GM21360 (cell line): Measurements from ENCODE around the gene ARR3.
"Not testable (repeated sequence)": the region's sequence is repeated elsewhere in the genome, so short reads cannot be mapped to it uniquely, and the experiment has no call there.

ENCODE experiments used
- ATAC-seq: cut with Tn5 transposase; IDR thresholded peaks from one replicate; pipeline ENCODE4 v1.9.1; 2021; ENCODE audit warnings: mild to moderate bottlenecking, moderate library complexity; ENCODE audit not compliant: unreplicated experiment

Gene ARR3

GRCh38 chrX:70268034-70268433, at the start of gene ARR3:
ARR3 (plus strand) TSS chrX:70268334; CDS start chrX:70269386, 1,052 bp downstream.
- no peak for ATAC-seq

DNA sequence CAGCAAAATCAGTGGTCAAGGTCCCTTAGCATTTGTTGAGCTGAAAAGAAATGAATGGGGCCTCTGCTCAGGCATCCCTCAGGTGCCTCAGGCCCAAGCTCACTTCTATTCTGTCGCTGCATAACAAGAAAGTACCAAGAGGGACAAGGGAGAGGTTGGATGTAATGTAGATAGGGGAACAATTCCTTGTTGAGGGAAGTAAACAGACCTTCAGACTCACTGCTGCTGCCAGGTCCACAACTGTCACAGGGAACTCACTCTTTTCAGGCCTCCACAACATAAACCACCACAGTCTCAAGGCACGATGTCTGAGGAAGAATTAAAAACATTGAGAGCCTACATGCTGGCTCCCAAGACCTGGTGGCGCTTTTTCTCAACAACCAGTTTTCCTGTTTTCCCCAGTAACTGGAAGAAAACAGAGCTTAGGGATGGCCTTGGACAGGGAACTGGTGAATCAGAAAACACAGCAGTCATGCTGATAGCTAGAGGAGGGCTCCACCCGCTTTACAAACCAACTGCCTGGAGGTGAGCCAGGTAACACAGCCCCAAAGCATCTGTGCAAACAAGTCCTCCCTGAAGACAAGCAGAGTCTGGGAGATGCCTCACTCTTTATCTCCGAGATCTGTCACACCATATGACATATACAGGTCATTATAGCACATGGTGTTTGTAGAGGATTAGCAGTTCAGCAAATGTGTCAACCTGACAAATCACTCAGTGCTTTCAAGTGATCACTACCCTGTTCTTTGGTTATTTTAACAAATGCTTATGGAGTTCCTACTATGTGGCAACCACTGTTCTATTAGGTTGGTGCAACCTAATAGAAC, 48.0 kb upstream of the ARR3 start:
- no peak for ATAC-seq

DNA sequence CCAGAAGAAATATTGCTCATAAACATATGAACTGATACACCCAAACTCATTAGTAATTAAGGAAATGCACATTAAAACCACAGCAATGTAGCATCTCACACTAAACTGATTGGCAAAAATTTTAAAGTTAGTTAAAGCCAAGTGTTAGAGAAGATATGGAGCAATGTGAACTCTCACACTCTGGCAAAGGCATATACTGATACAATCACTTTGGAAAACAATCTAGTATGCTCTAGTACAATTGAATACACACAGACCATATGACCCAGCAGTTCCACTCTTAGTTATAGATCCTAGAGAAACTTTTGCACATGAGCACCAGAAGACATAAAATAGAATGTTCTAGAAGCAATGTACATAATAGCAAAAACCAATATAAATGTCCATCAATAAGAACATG, 42.1 kb upstream of the ARR3 start:
- no peak for ATAC-seq

DNA sequence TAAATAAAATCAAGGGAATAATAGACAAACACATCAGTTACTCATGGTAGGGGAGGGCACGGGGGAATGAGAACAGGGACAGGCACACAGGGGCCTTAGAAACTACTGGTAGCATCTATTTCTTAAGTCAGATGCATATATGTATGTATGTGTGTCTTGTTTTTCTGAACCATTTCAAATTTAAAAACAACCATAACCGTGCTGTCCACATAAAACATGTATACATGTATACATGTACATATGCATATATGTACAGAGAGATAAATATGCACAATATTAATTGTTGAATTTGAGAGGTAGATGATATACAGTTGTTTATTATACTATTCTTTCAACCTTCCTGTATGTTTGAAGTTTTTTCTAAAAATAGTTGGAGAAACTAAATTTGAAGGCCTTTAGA, 41.4 kb upstream of the ARR3 start:
- no peak for ATAC-seq

GRCh38 chrX:70231666-70232065, 36.5 kb upstream of the ARR3 start:
- ATAC-seq = no peak

DNA sequence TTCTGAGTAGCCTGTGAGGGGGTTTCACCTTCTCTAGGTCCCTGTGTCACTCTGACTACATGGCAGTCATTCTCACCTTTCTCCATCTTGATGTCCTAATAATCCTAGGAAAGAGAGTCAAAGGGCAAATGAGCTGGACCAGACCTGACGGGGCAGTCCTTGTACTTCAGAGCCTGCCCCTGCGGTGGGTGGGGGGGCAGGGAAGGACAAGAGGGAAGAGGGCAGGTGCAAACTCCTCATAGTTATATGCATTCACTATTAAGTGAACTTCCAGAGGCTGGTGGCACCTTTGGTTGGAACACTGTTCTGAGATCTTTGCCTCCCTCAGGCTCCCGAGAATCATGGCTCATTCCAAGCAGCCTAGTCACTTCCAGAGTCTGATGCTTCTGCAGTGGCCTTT, 33.8 kb upstream of the ARR3 start, which contains the start of gene AWAT1:
Gene AWAT1, plus strand, starts transcription at position 301 of the 400 bp plus-strand sequence. Its CDS starts 41 bp downstream, at position 342.
- no peak for ATAC-seq

DNA sequence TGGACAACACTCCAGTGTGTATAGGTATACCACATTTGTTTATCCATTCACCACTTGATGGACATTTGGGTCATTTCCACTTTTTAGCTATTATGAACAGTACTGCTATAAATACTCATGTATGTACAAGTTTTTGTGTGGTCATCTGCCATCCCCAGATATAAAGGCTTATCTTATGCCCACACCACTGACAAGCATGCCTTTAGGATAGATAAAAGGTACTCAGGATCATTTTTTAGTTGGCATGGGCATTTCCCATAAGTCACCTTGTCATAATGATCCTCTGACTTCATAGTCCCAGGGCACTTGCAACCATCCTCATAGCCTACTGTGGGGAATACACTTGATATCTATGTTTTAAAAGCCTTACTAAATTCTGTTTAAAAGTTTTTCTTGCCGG, 27.4 kb upstream of the ARR3 start:
- ATAC-seq = no peak

DNA sequence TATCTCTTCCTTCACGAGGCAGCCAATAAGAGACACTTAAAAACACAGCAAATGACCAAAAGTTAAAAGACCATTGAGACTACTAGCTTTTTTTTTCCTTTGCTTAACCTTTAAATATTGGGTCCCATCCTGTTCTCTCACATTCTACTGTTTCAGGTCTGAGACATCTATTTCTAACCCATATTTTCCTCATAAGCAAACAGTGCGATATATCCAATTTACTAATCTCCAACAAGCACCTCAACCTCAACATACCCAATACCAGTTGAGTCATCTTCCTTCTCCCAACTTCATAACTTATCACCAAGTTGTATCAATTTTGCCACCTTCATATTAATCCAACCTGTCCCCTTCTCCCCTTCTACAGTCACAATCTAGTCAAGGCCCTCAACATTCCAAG, 26.6 kb upstream of the ARR3 start:
- ATAC-seq = no peak

DNA sequence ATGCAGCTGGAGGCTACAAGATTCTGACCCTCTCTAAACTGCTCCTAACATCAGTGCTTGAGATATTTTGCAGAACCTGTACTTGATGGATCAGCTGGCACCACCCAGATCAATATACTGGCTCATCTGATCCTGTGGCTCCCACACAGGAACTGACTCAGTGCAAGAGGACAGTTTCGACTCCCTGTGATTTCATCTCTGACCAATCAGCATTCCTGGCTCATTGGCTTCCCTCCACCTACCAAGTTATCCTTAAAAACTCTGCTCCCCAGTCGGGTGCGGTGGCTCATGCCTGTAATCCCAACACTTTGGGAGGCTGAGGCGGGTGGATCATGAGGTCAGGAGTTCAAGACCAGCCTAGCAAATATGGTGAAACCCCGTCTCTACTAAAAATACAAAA, 24.5 kb upstream of the ARR3 start:
- not testable (repeated sequence) for ATAC-seq

DNA sequence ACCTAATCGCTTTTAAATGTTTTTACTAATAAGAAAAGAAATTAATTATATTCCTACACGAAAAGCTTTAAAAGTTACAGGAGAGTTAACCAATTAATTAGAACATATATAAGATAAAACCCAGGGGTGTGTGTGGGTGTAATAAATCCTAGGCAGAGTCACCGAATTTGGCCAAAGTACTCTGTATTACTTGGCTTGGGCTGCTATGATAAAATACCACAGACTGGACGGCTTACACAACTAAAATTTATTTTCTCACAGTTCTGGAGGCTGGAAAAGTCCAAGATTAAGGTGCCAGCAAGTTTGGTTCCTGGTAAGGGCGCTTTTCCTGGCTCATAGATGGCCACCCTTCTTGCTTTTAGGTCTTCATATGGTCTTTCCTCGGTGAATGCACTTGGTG, 23.3 kb upstream of the ARR3 start:
- ATAC-seq = no peak

- ATAC-seq = no peak
Measured at GRCh38 chrX:70247252-70247651, 20.9 kb upstream of the ARR3 start.

DNA sequence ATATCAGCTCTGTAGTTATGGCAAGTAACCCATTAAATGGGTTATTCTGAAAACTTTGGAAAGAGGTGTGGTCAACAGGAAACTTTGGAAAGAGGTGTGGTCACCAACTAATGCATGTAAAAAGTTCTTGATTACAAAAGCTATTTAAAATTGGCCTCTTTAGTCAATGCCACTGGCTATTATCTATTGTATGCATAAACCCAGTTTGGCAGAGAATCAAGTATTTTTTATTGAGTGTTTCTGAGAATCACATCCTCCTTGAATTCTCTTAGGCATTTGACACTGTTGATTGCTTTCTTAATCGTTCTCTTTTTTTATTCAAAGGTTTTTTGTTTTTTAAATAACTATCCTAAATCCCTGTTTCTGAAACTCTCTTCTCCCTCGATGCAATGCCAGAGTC, 15.6 kb upstream of the ARR3 start:
- no peak for ATAC-seq

- no peak for ATAC-seq
Measured at GRCh38 chrX:70253377-70254062, 14.6 kb upstream of the ARR3 start.

DNA sequence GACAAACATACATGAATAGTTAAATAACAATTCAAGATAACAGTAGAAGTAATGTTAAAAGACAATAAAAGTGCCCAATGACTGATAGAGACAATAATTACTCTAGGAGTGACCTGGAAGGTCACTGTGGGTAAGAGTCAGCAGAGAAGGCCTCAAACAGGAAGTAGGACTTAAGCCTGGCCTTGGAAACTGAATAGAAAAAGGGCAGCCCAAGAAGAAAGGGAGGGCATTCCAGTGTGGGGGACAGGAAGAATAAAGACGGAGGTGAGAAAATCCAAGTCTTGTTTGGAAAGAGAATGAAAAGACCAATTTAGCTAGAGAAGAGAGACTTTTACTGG, 14.1 kb upstream of the ARR3 start:
- ATAC-seq = no peak

GRCh38 chrX:70254909-70255308, 13.2 kb upstream of the ARR3 start:
- ATAC-seq = no peak

DNA sequence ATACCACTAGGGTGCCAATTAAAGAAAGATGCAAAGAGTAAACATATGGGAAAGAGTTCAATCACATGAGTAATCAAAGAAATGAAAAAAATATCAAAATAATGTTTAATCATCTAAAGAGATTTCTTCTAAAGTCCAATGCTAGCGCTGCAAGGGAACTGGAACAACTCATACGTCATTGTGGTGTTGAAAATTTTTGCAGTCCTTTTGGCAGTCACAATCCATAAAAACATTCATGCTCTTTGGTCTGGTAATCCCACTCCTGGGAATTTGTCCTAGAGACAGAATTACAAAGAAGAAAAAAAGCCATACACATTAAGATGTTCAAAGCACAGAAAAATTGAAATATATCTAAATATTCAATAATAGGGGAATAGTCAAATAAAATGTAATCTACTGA, 12.7 kb upstream of the ARR3 start:
- ATAC-seq = no peak

- no peak for ATAC-seq
Measured at GRCh38 chrX:70257423-70258288, 10.5 kb upstream of the ARR3 start.

- ATAC-seq = no peak
Measured at GRCh38 chrX:70260104-70260503, 8.0 kb upstream of the ARR3 start, which contains the start of gene P2RY4. P2RY4 (minus strand) TSS chrX:70260204; CDS start chrX:70259624, 580 bp downstream.

DNA sequence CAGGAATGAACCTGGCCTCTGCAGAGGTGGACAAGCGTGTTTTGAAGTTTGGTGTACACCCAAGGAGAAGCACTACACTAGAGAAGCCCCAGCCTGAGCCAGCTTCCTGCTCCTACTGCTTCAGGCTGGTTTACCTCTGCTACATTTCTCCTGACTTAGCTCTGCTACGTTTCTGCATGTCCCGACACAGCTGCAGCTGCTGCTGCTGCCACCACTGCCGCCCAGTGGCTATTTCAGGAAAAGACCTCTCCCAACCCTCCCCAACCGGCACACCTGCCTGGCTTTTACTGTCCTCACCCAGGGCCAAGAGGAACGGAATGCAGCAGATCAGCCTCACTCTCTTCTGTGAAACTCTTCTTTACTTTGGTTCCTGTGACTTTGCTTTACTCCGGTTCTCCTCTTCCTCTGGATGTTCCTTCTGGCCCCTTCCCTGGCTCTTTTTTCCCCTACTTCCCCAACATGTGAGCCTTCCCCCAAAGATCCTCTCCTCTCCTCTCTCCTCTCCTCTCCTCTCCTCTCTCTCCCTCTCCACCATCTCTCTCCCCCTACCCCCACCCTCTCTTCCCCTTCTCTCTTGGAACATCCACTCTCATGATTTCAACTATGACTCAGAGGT, 5.1 kb upstream of the ARR3 start:
- ATAC-seq = no peak

DNA sequence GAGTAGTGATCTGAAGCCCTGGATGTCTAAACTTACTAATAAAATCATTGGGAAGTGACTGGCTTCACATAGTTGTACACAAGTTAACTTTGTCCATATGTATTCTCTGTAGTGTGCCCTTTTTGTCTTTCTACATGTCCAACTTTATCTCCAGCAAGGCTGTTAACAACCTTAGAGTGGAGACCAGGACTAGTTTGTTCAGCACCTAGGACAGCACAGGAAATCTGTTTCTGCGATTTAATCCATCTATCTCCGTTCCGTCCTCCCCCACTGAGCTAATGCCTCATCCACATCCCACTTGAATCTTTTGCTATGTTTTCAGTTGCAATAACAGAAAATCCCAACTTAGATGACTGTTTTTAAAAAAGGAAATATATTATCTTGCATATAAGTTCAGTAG, 3.4 kb upstream of the ARR3 start:
- ATAC-seq = no peak

DNA sequence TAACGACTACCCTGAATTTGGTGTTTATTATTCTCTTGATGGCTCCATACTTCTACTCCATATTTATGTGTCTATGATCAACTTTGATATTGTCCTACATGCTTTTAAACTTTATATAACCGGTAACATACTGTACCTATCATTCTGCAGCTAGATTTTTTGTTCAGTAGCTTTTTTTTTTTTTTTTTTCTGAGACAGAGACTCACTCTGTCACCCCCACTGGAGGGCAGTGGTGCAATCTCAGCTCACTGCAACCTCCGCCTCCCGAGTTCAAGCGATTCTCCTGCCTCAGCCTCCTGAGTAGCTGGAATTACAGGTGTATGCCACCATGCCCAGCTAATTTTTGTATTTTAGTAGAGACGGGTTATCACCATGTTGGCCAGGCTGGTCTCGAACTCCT, 5.9 kb downstream of the ARR3 start:
- not testable (repeated sequence) for ATAC-seq
